PC-9 (cell line): ENCODE data around the gene ADARB2. TPM values are rescaled to one million over a fixed set of nuclear protein-coding genes. Genes with fewer than 3 reads are reported as not detected.

ENCODE experiments used
- BruUV-seq: library from RNA; stranded (reverse); fragments of 400-500 nt; replicated peaks from 2 replicates; lab custom pipeline; 2021; lab: Mats Ljungman, UMichigan
- CTCF ChIA-PET: fragments of 300-600 bp; sonication (Branson Sonifier 250); formaldehyde crosslinking; loops from one replicate; lab custom pipeline; 2022; ENCODE audit warnings: antibody characterized with exemption; lab: Charles Lee
- POLR2A ChIA-PET: fragments of 300-600 bp; sonication (Branson Sonifier 250); formaldehyde crosslinking; loops from one replicate; lab custom pipeline; 2022; ENCODE audit warnings: antibody characterized with exemption; ENCODE audit not compliant: unreplicated experiment; lab: Charles Lee
- DNase-seq, 2 experiments: peaks; one replicate each; pipeline versions ENCODE4 v3.0.0 to v3.0.0-alpha.2; 2015 to 2022; ENCODE audit warnings: mixed read lengths in 1 of 2
- H2AFZ ChIP-seq: fragments of 200-600 bp; sonication (generic); 2 replicates; pipeline ENCODE4 v1.8.1; 2017; ENCODE audit warnings: antibody characterized with exemption
- H3F3A ChIP-seq: fragments of 200-600 bp; sonication (generic); 2 replicates; pipeline ENCODE4 v1.8.1; 2017; ENCODE audit warnings: antibody characterized with exemption, mild to moderate bottlenecking, low read depth; ENCODE audit not compliant: insufficient read depth
- H3K27ac ChIP-seq: fragments of 200-600 bp; sonication (generic); 2 replicates; pipeline ENCODE4 v1.6.1; 2016; ENCODE audit warnings: mixed run types
- H3K27me3 ChIP-seq: fragments of 200-600 bp; sonication (generic); 2 replicates; pipeline ENCODE4 v1.6.1; 2016; ENCODE audit warnings: low read depth, mixed run types; ENCODE audit not compliant: insufficient read depth
- H3K36me3 ChIP-seq: fragments of 200-600 bp; sonication (generic); 2 replicates; pipeline ENCODE4 v1.6.1; 2016; ENCODE audit warnings: low read depth, mixed run types
- H3K4me1 ChIP-seq: fragments of 200-600 bp; sonication (generic); replicated peaks from 2 replicates; pipeline ENCODE4 v1.6.1; 2016; ENCODE audit warnings: mixed run types; ENCODE audit not compliant: insufficient read depth
- H3K4me2 ChIP-seq: fragments of 200-600 bp; sonication (generic); 2 replicates; pipeline ENCODE4 v1.6.1; 2017; ENCODE audit warnings: mixed run types
- H3K4me3 ChIP-seq: fragments of 200-600 bp; sonication (generic); 2 replicates; pipeline ENCODE4 v1.6.1; 2016; ENCODE audit warnings: mixed run types
- H3K79me2 ChIP-seq: fragments of 200-600 bp; sonication (generic); 2 replicates; pipeline ENCODE4 v1.6.1; 2017; ENCODE audit warnings: low read depth, mixed run types
- H3K9me2 ChIP-seq: fragments of 200-600 bp; sonication (generic); 2 replicates; pipeline ENCODE4 v1.8.1; 2017; ENCODE audit warnings: mild to moderate bottlenecking; ENCODE audit not compliant: insufficient read depth
- H3K9me3 ChIP-seq: fragments of 200-600 bp; sonication (generic); 2 replicates; pipeline ENCODE4 v1.8.1; 2016; ENCODE audit warnings: low read depth; ENCODE audit not compliant: insufficient read depth
- H4K20me1 ChIP-seq: fragments of 200-600 bp; sonication (generic); 2 replicates; pipeline ENCODE4 v1.8.1; 2017; ENCODE audit not compliant: insufficient read depth
- CTCF ChIP-seq: fragments of 200-600 bp; sonication (generic); conservative IDR thresholded peaks from 2 replicates; pipeline ENCODE4 v1.6.1; 2017; ENCODE audit warnings: mixed run types, antibody characterized with exemption, mild to moderate bottlenecking, moderate library complexity
- EZH2 ChIP-seq: fragments of 200-600 bp; sonication (generic); IDR thresholded peaks from 2 replicates; pipeline ENCODE4 v1.8.0; 2017; ENCODE audit warnings: antibody characterized with exemption, low read depth
- intact Hi-C: fragments of 100-400 bp; cut with micrococcal nuclease; formaldehyde crosslinking; loops from one replicate; pipeline ENCODE4 v1.10.0; 2022; ENCODE audit not compliant: unreplicated experiment
- total RNA-seq: library from RNA; stranded (reverse); gene quantifications from 2 replicates; pipeline ENCODE4 v1.2.3, GENCODE V29; 2021

Gene ADARB2
- total RNA-seq, 1 experiment from 2014 or later, result not detected

- no peak overlapping the region for H3K27ac ChIP-seq
- no peaks in the 10 kb centered on the region for H3K4me1 ChIP-seq
- intact Hi-C loops, result no loop called here
- no peaks in the 10 kb centered on the region for H3K9me3 ChIP-seq
- no peaks in the 10 kb centered on the region for H3K79me2 ChIP-seq
- TF ChIP-seq CTCF, result no peak
- no peak for TF ChIP-seq EZH2
- BruUV-seq, result no TSS peak
- H2AFZ ChIP-seq, result no peak overlapping the region
- no peaks in the 10 kb centered on the region for H3F3A ChIP-seq
- H3K9me2 ChIP-seq, result no peaks in the 10 kb centered on the region
- H4K20me1 ChIP-seq, result no peaks in the 10 kb centered on the region
- H3K4me2 ChIP-seq, result no peak overlapping the region
- H3K4me3 ChIP-seq, result no peak overlapping the region
- no peaks in the 10 kb centered on the region for H3K36me3 ChIP-seq
- ChIA-PET CTCF (no interaction called here), POLR2A (no interaction called here)
- H3K27me3 ChIP-seq, result peaks cover 39% of the 10 kb centered on the region
- DNase-seq, result no peak
Observed at GRCh38 chr10:1594372-1595241, 142.7 kb downstream of the ADARB2 start.

- peaks cover 51% of the 10 kb centered on the region for H3K27me3 ChIP-seq
- BruUV-seq, result no TSS peak
Observed at GRCh38 chr10:1591742-1592141, 145.6 kb downstream of the ADARB2 start.

GRCh38 chr10:1591045-1591444 lies 146.3 kb downstream of the ADARB2 start:
- intact Hi-C loops, result no loop called here
- no peak overlapping the region for H3K4me2 ChIP-seq
- H3K79me2 ChIP-seq, result no peaks in the 10 kb centered on the region
- no peak overlapping the region for H3K27ac ChIP-seq
- CTCF ChIA-PET, result no interaction called here
- BruUV-seq, result no TSS peak
- TF ChIP-seq CTCF (no peak), EZH2 (no peak)
- no peaks in the 10 kb centered on the region for H4K20me1 ChIP-seq
- no peaks in the 10 kb centered on the region for H3K9me3 ChIP-seq
- no peaks in the 10 kb centered on the region for H3K9me2 ChIP-seq
- POLR2A ChIA-PET, result no interaction called here
- no peak overlapping the region for H3K4me3 ChIP-seq
- H3F3A ChIP-seq, result no peaks in the 10 kb centered on the region
- no peaks in the 10 kb centered on the region for H3K36me3 ChIP-seq
- DNase-seq, result no peak
- H3K27me3 ChIP-seq, result peaks cover 57% of the 10 kb centered on the region
- no peaks in the 10 kb centered on the region for H3K4me1 ChIP-seq
- no peak overlapping the region for H2AFZ ChIP-seq

More at GRCh38 chr10:1591742-1592141, 145.6 kb downstream of the ADARB2 start:
- Histone ChIP-seq H3K9me3 (no peaks in the 10 kb centered on the region), H3K9me2 (no peaks in the 10 kb centered on the region), H3K4me3 (no peak overlapping the region), H3F3A (no peaks in the 10 kb centered on the region), H3K36me3 (no peaks in the 10 kb centered on the region), H2AFZ (no peak overlapping the region), H3K4me2 (no peak overlapping the region), H4K20me1 (no peaks in the 10 kb centered on the region), H3K79me2 (no peaks in the 10 kb centered on the region), H3K27ac (no peak overlapping the region), H3K4me1 (no peaks in the 10 kb centered on the region)
- ChIA-PET POLR2A (no interaction called here), CTCF (no interaction called here)
- intact Hi-C loops, result no loop called here
- DNase-seq, result no peak
- TF ChIP-seq EZH2 (no peak), CTCF (no peak)
